Trophoblast cell (in vitro differentiated cells and primary cell): ENCODE results near the gene MTCH1.

Experiments used
- DNase-seq, 2 donors: peaks; one replicate each; pipeline ENCODE4 v3.0.0-alpha.2; 2016
- H2AFZ ChIP-seq: 2 replicates; pipeline ENCODE4 v1.6.1; 2013; ENCODE audit warnings: low read length, moderate library complexity, mild to moderate bottlenecking; ENCODE audit not compliant: insufficient read depth, poor library complexity
- H2AK5ac ChIP-seq: 2 replicates; pipeline ENCODE4 v1.6.1; 2013; ENCODE audit warnings: mild to moderate bottlenecking, low read length
- H2BK120ac ChIP-seq: 2 replicates; pipeline ENCODE4 v1.6.1; 2013; ENCODE audit warnings: low read length, mild to moderate bottlenecking, moderate library complexity; ENCODE audit not compliant: insufficient read depth, poor library complexity
- H2BK12ac ChIP-seq: 2 replicates; pipeline ENCODE4 v1.6.1; 2013; ENCODE audit warnings: mild to moderate bottlenecking, low read length, moderate library complexity
- H2BK5ac ChIP-seq: 2 replicates; pipeline ENCODE4 v1.6.1; 2013; ENCODE audit warnings: low read length, low read depth, moderate library complexity, mild to moderate bottlenecking; ENCODE audit not compliant: poor library complexity
- H3K14ac ChIP-seq: 2 replicates; pipeline ENCODE4 v1.6.1; 2013; ENCODE audit warnings: mild to moderate bottlenecking, low read length
- H3K18ac ChIP-seq: 2 replicates; pipeline ENCODE4 v1.6.1; 2013; ENCODE audit warnings: mild to moderate bottlenecking, low read length
- H3K23ac ChIP-seq: 2 replicates; pipeline ENCODE4 v1.6.1; 2013; ENCODE audit warnings: low read length
- H3K27ac ChIP-seq: 2 replicates; pipeline ENCODE4 v1.5.1; 2013; ENCODE audit warnings: low read depth, mild to moderate bottlenecking, inconsistent platforms, low read length, moderate library complexity
- H3K27me3 ChIP-seq: 2 replicates; pipeline ENCODE4 v1.6.1; 2013; ENCODE audit warnings: inconsistent platforms, mild to moderate bottlenecking, low read length, moderate library complexity; ENCODE audit not compliant: insufficient read depth
- H3K36me3 ChIP-seq, 2 experiments: 1 replicate in 1 of 2; 2 replicates in 1 of 2; pipeline ENCODE4 v1.6.1; 2013; ENCODE audit warnings: low read length in 2 of 2, mild to moderate bottlenecking in 2 of 2, moderate library complexity in 1 of 2; ENCODE audit not compliant: insufficient read depth in 2 of 2, control insufficient read depth in 1 of 2
- H3K4ac ChIP-seq: 2 replicates; pipeline ENCODE4 v1.6.1; 2013; ENCODE audit warnings: low read depth, mild to moderate bottlenecking, low read length, moderate library complexity
- H3K4me1 ChIP-seq, 2 experiments: 1 replicate in 1 of 2; 2 replicates in 1 of 2; pipeline ENCODE4 v1.6.1; 2013; ENCODE audit warnings: low read length in 2 of 2, mild to moderate bottlenecking in 2 of 2, moderate library complexity in 1 of 2; ENCODE audit not compliant: insufficient read depth in 2 of 2, control insufficient read depth in 1 of 2
- H3K4me2 ChIP-seq: 2 replicates; pipeline ENCODE4 v1.6.1; 2013; ENCODE audit warnings: inconsistent platforms, mild to moderate bottlenecking, low read length, moderate library complexity
- H3K4me3 ChIP-seq: 2 replicates; pipeline ENCODE4 v1.5.1; 2013; ENCODE audit warnings: mild to moderate bottlenecking, low read depth, low read length, inconsistent platforms
- H3K79me1 ChIP-seq: one replicate; pipeline ENCODE4 v1.6.1; 2013; ENCODE audit warnings: low read length
- H3K79me2 ChIP-seq: 2 replicates; pipeline ENCODE4 v1.6.1; 2013; ENCODE audit warnings: low read length, mild to moderate bottlenecking; ENCODE audit not compliant: control insufficient read depth, insufficient read depth, poor library complexity
- H3K9ac ChIP-seq: 2 replicates; pipeline ENCODE4 v1.6.1; 2013; ENCODE audit warnings: mild to moderate bottlenecking, low read length
- H3K9me3 ChIP-seq: 2 replicates; pipeline ENCODE4 v1.6.1; 2013; ENCODE audit warnings: low read depth, mild to moderate bottlenecking, control low read depth, inconsistent platforms, low read length; ENCODE audit not compliant: insufficient read depth
- H4K12ac ChIP-seq: 2 replicates; pipeline ENCODE4 v1.6.1; 2013; ENCODE audit warnings: low read depth, mild to moderate bottlenecking, low read length, moderate library complexity
- H4K8ac ChIP-seq: 2 replicates; pipeline ENCODE4 v1.6.1; 2013; ENCODE audit warnings: low read depth, mild to moderate bottlenecking, low read length, moderate library complexity
- H4K91ac ChIP-seq: one replicate; pipeline ENCODE4 v1.6.1; 2013; ENCODE audit warnings: low read depth, mild to moderate bottlenecking, low read length, moderate library complexity
- WGBS: extraction: QIAGEN DNeasy Blood & Tissue Kit; methylation state at CpG from one replicate; pipeline ENCODE4 v1.1.7; 2013; ENCODE audit warnings: missing lambda C conversion rate; ENCODE audit not compliant: insufficient read length, insufficient coverage; ENCODE audit errors: extremely low coverage; 5-methylcytosine and 5-hydroxymethylcytosine counted together

MTCH1 gene

DNA sequence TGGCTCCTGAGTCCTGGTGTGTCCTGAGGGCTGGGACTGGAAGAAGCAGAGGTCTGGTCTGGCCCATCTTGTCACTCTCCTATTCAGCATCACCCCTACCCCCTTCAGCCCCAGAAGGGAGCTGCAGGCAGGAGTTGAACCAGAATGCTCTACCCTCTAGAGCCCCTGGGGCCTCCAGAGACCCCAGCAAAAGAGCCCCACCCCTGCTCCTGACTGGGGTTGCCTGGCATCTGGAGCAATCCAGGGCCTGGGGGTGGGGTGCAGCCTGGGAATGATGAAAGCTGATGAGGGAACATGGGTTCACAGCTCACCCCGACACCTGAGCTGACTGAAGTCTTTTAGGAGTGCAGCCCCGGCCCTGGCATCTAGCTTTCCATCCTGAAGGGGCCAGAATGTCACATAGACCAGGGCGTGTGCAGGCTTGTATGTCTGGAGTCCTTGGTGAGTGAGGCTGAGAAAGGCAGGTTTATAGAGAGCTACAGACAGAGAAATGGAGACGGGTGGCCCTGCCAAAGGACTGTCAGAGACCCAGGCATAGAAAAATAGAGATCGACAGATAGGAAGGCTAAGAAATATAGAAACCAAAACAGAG, 31.7 kb upstream of the MTCH1 start:
- DNase-seq = no peak
- no peak overlapping the region for H3K4me3 ChIP-seq
- no peak overlapping the region for H3K27ac ChIP-seq
- no peak overlapping the region for H4K91ac ChIP-seq
- H3K18ac ChIP-seq = no peak overlapping the region
- H3K79me1 ChIP-seq = no peaks in the 10 kb centered on the region
- H3K9me3 ChIP-seq = peaks cover 5% of the 10 kb centered on the region
- H2AFZ ChIP-seq = no peak overlapping the region
- H2BK5ac ChIP-seq = no peak overlapping the region
- WGBS = no CpG with 5 or more reads among the region's 5 CpGs
- H4K8ac ChIP-seq = peak overlapping the region; percentile 42
- H2BK120ac ChIP-seq = no peak overlapping the region
- no peaks in the 10 kb centered on the region for H3K36me3 ChIP-seq
- H3K4ac ChIP-seq = no peak overlapping the region
- no peak overlapping the region for H3K14ac ChIP-seq
- no peaks in the 10 kb centered on the region for H3K27me3 ChIP-seq
- peak overlapping the region; percentile 22 for H4K12ac ChIP-seq
- no peak overlapping the region for H2AK5ac ChIP-seq
- H2BK12ac ChIP-seq = no peak overlapping the region
- H3K4me1 ChIP-seq = no peaks in the 10 kb centered on the region
- no peaks in the 10 kb centered on the region for H3K79me2 ChIP-seq
- H3K4me2 ChIP-seq = no peak overlapping the region
- H3K23ac ChIP-seq = no peak overlapping the region
- no peak overlapping the region for H3K9ac ChIP-seq

DNA sequence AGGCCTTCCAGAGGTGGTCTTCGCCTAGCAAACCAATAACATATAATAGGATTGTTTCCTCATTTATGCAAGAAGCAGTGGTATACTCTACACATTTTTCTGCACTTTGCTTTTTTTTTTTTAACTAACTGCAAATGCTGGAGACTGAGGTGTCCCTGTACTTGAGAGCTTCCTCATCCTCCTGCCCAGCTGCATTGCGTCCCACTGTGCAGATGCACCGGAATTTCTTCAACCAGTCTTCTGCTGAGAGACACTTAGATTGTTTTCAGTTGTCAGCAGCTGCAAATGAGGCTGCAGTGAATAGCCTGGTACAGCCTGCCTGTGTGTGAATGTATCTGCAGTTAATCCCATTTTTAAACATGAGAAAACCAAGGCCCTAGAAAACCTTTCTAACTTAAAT, 31.0 kb upstream of the MTCH1 start:
- Histone ChIP-seq H3K4ac (no peak overlapping the region), H3K4me1 (no peaks in the 10 kb centered on the region), H3K79me1 (no peaks in the 10 kb centered on the region), H3K27ac (no peak overlapping the region), H3K14ac (no peak overlapping the region), H3K9me3 (no peaks in the 10 kb centered on the region), H2BK120ac (no peak overlapping the region), H3K9ac (no peak overlapping the region), H3K4me2 (no peak overlapping the region), H3K23ac (no peak overlapping the region), H2AK5ac (no peak overlapping the region), H2BK5ac (no peak overlapping the region), H2AFZ (no peak overlapping the region), H4K12ac (no peak overlapping the region), H3K27me3 (no peaks in the 10 kb centered on the region), H2BK12ac (no peak overlapping the region), H3K79me2 (no peaks in the 10 kb centered on the region), H3K4me3 (no peak overlapping the region), H4K8ac (no peak overlapping the region), H3K36me3 (no peaks in the 10 kb centered on the region), H4K91ac (no peak overlapping the region), H3K18ac (no peak overlapping the region)
- DNase-seq = no peak
- WGBS = no CpG with 5 or more reads among the region's 3 CpGs

DNA sequence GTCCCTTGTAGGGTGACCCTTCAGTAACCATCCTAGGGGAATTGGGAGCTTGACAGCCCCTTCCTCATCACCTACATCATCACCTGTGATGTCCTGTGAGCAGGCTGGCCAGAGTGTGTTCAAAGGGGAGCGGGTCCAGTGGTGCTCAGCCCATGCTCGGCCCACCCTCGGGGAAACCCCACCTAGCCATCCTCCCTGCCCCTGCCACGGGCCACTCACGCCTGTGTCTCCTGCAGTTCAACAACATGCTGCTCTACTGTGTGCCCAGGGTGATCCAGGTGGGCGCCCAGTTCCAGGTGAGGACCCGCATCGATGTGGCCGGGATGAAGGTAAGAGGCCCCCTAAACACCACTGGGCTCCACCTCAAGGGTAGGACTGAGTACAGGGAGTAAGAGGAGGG, 29.5 kb upstream of the MTCH1 start:
- H3K4ac ChIP-seq = no peak overlapping the region
- no peak overlapping the region for H2BK12ac ChIP-seq
- no CpG with 5 or more reads among the region's 9 CpGs for WGBS
- no peaks in the 10 kb centered on the region for H3K79me1 ChIP-seq
- no peaks in the 10 kb centered on the region for H3K27me3 ChIP-seq
- no peak for DNase-seq
- H3K79me2 ChIP-seq = no peaks in the 10 kb centered on the region
- no peak overlapping the region for H3K14ac ChIP-seq
- no peak overlapping the region for H2BK120ac ChIP-seq
- no peak overlapping the region for H2BK5ac ChIP-seq
- H3K4me3 ChIP-seq = no peak overlapping the region
- no peak overlapping the region for H3K23ac ChIP-seq
- no peaks in the 10 kb centered on the region for H3K36me3 ChIP-seq
- no peak overlapping the region for H3K27ac ChIP-seq
- no peak overlapping the region for H3K9ac ChIP-seq
- H2AK5ac ChIP-seq = no peak overlapping the region
- no peak overlapping the region for H3K18ac ChIP-seq
- no peak overlapping the region for H4K12ac ChIP-seq
- no peak overlapping the region for H2AFZ ChIP-seq
- no peak overlapping the region for H4K8ac ChIP-seq
- H3K4me1 ChIP-seq = no peaks in the 10 kb centered on the region
- no peaks in the 10 kb centered on the region for H3K9me3 ChIP-seq
- H4K91ac ChIP-seq = no peak overlapping the region
- H3K4me2 ChIP-seq = no peak overlapping the region

- no peak overlapping the region for H2BK120ac ChIP-seq
Observed at GRCh38 chr6:37014667-37015066, 28.7 kb upstream of the MTCH1 start.

More at GRCh38 chr6:37014667-37015066, 28.7 kb upstream of the MTCH1 start:
- Histone ChIP-seq H3K23ac (no peak overlapping the region), H3K27me3 (no peaks in the 10 kb centered on the region), H3K27ac (no peak overlapping the region), H4K91ac (no peak overlapping the region), H3K9me3 (no peaks in the 10 kb centered on the region), H3K4me3 (no peak overlapping the region), H3K18ac (no peak overlapping the region), H2BK5ac (no peak overlapping the region), H2BK12ac (no peak overlapping the region), H3K14ac (no peak overlapping the region), H2AK5ac (no peak overlapping the region), H4K8ac (no peak overlapping the region), H3K4ac (no peak overlapping the region), H3K4me1 (no peaks in the 10 kb centered on the region), H3K36me3 (no peaks in the 10 kb centered on the region), H3K79me2 (no peaks in the 10 kb centered on the region), H4K12ac (no peak overlapping the region), H2AFZ (no peak overlapping the region), H3K9ac (no peak overlapping the region), H3K79me1 (no peaks in the 10 kb centered on the region), H3K4me2 (no peak overlapping the region)
- WGBS = no CpG with 5 or more reads among the region's 12 CpGs
- no peak for DNase-seq
